Skin of body (tissue), 2 donors: ENCODE results near the gene SLC39A1. TPM values are rescaled to one million over a fixed set of nuclear protein-coding genes. Genes with fewer than 3 reads are reported as not detected.

Experiments used
- DNase-seq: peaks from one replicate; lab custom pipeline; 2025; lab: John Stamatoyannopoulos, UW
- total RNA-seq: library from RNA; depleted of rRNA; stranded (reverse); fragments of >200 nt; gene quantifications from one replicate; pipeline ENCODE4 v1.2.3, GENCODE V29; 2014

Gene SLC39A1
- total RNA-seq, 1 donor from 2014 or later: 38.8 TPM

DNA sequence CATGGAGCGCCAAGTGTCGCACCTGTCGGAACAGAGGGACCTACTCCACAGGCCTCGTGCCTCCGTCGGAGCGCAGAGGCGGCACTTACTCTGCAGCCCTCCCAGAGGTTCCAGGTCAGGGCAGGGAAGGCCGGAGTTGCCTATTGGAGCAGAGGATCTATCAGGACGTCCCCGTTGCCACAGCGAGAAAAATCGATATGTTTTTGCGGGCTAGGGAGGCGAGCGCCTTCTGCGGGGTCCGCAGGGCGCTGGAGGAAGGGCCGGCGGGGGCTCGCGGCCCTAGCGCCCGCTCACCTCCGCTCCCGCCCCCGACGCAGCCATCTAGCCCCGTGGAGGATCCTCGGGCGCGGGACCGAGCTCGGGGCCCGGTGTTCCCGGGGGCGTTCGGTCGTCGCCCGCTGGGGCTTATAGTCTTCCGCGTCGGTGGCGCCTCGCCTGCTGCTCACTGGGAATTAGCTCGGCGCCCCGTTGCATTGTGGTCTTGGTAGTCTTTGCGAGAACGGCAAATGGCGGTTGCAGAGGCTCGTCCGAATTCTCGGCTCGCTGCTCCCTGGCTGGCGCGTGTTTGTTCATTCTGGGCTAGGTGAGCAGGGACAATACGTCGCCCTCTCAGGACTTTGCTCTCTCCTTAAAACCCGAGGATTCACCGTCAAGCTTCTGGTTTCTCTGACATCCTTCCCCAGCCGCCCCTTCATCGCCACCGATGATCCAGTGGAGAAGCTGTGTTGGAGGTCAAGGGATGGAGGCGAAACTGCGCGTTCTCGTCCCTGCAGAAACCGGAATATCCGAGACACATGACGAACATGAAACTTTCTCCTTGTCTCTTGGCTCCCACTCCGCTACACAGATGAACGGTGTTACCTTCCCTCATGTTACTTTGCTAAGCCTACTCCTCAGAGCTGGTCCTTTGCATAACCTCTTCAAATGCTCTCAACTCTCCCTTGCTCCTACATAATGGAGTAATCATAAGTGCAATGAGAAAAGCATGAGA, 14.2 kb upstream of the SLC39A1 start, which contains the start of gene JTB:
JTB (minus strand) TSS at position 425 of the 991 bp plus-strand sequence; CDS start at position 3, 422 bp downstream.
- DNase-seq: peak; percentile 88

DNA sequence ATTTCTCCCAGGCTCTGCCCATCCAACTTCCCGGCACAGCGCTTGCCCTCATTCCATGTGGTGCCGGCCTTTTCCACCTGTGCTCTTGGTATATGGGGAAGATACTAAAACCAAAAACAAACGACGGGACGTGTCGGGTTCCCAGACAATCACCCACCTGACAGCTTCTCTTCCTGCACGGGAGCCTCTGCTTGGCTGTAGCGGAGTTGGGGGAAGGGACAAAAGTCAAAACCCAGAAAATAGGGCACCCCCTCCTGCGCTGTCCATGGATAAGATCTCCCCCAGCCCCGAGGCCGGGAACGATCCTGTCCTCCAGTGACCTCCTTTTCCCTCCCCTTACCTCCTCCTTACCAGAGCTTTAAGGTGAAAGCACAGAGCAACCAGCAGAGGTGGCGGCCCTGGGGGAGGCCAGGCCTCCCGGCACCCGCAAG, 13.5 kb upstream of the SLC39A1 start:
- no peak for DNase-seq

DNA sequence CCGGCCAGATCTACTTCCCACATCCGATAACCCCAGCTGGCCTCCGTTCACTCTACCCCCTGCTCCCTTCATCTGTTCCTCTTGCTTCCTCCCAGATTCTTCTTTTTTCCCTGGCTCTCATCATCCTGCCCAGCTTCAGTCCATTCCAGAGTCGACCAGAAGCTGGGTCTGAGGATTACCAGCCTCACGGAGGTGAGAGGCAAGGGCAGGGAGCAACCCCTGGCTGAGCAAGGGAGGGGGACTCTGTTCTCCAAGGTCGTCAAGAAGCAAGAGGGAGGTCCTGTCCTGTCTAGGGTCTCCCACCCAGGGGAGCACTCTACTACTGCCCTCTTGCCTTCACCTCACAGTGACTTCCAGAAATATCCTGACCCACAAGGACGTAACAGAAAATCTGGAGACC, 10.2 kb upstream of the SLC39A1 start:
- DNase-seq: no peak

DNA sequence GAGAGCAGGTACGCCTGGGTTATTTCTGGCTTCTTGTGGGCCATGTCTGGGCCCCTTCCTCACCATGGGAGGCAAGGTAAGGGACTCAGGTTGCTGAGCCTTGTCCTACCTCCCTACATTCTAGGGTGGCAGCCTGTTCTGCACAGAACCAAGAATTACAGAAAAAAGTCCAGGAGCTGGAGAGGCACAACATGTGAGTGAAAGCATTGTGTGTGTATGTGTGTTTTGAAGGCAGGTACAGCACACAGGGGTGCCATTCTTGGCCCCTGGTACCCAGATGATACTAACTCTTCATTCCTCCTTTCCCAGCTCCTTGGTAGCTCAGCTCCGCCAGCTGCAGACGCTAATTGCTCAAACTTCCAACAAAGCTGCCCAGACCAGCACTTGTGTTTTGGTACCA, 9.7 kb upstream of the SLC39A1 start:
- DNase-seq: no peak

DNA sequence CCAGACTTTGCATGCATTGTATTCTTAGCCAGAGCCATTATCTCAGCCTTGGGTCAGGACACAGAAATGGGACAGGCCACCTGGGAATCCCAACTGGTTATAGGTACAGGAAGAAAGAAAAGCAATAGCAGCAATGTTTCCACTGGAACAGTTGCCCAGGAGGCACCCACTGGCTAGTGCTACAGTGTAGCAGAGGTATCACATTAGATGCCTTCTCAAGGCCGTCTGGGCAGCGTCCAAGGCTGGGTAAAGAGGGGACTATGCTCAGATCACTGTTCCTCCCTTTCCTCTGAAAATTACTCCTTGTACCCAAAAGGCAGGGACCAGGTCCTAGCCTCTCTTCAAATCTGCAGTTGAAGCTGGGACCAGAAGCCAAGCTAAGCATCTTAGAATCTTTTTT, 7.0 kb upstream of the SLC39A1 start:
- no peak for DNase-seq

DNA sequence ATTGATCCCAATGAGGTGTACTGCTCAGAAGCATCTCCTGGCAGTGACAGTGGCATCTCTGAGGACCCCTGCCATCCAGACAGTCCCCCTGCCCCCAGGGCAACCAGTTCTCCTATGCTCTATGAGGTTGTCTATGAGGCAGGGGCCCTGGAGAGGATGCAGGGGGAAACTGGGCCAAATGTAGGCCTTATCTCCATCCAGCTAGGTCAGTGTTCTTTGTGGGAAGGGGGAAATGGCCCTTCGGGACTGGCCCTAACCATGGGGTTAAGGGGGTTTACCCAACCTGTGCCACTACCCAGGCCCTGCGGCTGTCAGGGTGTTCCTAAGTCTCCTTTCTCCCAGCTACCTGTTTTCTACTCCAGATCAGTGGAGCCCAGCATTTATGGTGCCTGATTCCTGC, 5.6 kb upstream of the SLC39A1 start:
- DNase-seq: no peak

DNA sequence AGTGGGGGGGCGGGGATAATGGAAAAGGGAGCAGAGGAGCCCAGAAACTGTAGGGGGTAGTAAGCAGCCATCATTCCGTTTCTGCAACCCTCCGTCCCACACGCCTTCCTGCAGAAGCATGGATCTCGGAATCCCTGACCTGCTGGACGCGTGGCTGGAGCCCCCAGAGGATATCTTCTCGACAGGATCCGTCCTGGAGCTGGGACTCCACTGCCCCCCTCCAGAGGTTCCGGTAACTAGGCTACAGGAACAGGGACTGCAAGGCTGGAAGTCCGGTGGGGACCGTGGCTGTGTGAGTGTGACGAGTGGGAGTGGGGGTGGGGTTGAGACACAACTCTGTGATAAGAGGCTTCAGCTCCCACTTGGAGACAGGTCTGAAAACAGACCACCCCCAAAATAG, 5.1 kb upstream of the SLC39A1 start:
- no peak for DNase-seq

DNA sequence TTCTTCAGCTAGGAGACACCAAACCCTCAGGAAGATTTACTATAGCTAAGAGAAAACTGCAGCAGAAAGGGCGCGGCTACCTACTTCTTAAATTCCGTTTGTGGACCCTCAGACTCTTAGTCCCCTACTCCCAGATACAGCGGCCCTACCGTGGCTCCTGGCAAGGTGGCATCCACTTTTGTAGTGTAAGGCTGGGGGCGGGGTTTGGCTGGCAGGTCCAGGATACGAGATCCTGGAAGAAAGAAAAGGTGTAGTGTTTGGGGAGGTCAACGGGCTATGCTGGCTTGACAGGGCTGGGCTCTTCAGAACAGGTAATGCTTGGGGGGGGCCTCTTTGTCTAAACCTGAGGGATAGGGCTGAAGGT, 4.6 kb upstream of the SLC39A1 start:
- no peak for DNase-seq

DNA sequence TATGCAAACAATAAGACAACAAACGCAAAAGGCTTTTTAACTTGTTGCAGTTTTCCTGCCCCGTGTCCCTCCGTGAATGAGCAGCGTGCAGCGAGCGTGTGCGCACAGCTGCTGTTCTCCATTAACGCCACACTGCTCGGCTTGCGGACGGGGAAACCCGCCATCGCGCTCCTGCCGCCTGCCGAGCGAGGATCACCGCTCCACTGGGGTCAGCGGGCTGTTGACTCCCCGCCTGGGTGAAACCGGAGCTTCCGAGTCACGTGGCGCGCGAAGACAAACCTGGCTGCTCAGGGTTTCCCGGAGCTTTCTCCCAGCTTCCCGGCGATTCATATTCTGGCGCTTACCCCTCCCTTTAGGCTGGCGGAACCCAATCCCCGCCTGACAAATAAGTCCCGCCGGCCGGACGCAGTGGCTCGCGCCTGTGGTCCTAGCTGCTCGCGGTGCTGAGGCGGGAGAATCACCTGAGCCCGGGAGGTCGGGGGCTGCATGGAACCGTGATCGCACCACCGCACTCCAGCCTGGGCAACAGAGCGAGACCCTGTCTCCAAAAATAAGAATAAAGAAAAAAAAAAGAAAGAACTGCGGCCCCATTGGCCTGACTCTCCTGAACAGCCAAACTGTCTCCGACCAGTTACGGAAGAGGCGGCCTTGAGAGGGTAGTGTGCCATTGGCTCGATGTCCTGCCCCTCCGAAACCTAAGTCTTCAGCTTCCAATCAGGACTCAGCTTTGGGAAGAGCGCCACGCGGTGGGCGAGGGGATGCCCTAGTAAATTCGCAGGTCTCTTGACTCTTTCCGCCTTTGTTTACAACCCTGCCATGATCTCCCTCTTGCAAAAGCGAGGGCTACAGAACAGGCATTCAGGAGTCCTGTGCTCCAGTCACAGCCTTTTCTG, 4.0 kb upstream of the SLC39A1 start, which contains the start of gene CREB3L4:
CREB3L4 (plus strand) TSS at position 796 of the 893 bp plus-strand sequence. CDS start 624 bp downstream, outside the sequence.
- peak; percentile 98 for DNase-seq

DNA sequence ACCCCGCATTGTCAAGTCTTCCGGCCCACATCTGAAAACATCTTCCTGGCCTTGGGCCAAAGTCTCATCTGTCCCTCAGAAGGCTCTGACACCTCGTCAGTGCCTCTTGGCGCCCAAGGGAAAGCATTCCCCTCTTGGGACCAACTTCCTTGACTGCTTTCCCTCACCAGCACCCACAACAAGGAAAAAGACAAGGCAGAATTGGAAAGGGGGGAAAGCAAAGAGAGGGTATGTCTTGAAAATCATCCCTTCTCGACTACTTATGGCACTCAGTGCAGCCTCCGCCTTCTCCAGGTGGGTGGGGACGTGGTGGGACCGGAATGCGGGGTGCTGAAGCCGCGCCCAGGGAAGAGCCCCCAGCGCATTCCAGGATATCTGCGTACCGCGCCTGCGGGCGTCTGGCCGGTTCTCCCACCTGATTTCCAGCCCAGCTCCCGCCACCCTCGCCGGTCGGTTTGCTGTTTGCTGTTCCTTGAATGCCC, 554 bp upstream of the SLC39A1 start:
- DNase-seq: peak; percentile 57

DNA sequence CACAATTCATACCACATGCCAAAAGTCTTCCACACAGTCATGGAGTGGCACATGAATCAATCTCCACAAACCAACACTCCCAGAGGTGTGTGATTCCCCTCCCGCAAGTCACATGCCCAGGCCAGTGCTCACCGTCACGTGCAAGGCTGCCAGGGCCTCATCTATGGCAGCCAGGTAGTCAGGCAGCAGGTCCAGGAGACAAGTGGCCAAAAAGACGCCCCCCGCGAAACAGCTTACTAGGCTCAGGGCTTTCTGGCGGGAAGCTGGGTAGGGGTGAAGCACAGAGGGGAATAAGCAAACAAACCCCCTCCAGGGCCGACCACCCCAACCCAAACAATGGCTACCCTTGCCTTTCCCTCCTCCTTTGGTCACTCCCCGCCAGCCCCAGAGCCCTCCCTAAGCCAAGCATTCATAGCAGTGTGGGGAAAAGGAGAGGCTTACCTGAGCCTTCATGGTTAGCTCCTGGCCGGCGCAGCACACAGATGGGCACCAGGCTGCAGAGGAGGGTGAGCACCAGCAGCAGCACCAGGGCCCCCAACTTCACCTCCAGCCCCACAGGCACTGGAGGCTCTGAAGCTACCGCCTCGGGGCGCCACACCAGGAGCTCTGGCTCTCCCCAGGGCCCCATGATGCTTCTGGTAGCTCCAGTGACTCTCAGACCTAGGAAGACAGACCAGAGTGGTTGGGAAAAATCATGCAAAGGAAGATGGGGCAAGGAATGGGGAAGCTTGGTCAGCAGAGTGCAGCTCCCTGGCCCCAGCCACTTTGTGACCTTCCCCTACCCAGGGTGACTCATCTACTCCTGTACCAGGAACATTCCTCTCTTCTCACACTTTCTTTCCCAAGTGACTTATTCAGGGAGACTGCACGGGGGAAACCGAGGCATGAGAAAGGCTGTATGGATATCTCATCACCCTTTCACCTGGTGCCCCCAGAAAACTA, 978 bp downstream of the SLC39A1 start:
- no peak for DNase-seq

DNA sequence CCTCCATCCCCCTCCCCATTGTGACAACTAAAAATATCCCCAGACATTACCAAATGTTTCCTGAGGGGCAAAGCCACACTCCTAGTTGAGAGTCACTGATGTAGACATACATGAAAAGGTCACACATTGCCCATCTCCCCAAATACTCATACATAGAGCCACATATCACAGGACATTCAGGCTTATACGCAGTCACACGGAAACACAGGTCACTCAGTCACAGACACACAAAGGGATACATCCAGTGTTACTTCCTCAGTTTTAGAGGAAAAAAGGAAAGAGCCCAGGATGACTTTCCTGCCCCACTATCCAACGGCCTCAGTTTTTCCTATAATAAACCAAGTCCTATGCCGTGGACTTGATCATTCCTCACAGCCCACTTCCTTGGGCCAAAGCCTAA, 1.9 kb downstream of the SLC39A1 start:
- DNase-seq: no peak

DNA sequence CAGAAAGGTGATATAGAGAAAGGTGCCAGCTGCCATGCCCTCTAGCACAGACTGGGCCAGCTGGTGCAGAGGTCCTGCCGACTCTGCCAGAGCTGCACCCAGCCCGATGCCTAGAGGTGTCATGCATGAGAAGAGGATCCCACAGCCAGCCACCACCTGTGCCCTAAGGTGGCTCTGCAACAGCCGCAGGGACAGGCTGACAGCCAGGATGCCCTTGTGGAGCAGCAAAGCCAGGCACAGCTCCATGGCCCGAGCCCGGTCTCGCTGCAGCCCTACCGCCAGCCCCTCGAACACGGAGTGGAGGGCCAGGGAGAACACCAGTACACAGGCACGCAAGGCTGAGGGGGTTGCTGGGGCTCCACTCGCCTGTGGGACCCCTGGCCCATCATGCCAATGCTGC, 3.1 kb downstream of the SLC39A1 start:
- DNase-seq: no peak

DNA sequence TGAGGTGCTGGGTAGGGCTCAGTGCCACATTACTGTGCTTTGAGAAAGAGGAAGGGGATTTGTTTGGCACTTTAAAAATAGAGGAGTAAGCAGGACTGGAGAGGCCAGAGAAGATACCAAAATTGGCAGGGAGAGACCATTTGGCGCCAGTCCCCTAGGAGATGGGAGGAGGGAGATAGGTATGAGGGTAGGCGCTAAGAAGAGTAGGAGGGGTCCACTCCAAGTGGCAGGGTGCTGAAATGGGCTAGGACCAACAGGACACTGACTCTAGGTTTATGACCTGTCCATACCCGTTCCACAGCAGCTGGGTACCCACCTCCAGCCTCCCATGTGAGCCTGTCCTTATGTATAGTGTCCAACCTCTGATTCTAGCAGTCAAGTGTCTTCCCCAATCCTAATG, 3.9 kb downstream of the SLC39A1 start:
- DNase-seq: no peak

DNA sequence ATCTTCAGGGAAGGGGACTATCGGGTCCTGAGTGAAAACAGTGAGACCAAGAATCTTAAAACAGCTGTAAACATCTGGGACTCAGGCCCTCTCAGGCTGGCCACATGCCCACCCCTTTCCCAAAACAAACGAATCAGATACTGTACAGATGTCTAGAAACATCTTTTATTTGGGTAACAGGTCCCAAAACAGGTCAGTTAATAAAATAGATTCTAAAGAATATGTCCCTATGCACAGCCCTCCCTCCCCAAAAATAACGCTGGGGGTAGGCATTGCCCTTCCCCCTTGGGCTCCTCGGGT, 4.4 kb downstream of the SLC39A1 start:
- DNase-seq: no peak

DNA sequence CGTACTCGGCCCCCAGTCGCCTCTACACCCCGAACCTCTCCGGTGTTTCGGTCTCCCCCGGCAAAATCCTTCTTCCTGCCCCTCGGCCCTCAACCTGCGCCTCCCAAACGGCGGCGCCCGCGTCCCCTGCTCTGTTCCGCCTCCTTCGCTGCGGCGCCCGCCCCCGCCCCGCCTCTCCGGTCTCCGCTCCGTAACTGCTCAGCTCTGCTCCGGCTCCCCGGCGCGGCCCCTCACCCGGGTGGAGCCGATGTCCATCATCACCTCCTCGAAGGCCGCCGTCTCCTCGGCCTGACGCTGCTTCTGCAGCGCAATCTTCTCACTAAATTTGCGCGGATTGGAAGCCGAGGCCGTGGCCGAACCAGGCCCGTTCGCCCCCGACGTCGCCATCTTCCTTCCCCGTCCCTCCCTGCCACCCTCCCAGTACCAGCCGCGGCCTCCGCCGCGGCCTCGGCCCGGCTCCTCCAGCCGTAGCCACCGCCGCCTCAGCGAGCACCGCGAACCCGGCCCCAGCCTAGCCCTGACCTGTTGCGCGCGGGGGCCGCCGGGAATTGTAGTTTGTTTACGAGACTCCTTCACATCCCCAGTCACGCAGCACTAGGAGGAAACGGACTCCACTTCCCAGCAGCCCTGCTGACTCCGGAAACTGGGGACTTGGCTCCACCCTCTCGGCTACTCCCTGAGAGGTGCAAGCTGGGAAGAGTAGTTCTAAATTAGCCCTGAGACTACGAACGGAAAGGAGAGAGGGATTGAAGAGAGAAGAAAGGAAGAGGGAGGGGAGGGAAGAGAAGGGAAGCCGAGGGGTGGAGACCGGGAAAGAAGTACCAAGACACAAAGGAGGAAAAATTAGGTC, 5.0 kb downstream of the SLC39A1 start, which contains the start of gene CRTC2:
CRTC2 (minus strand) TSS at position 502 of the 850 bp plus-strand sequence; CDS start at position 387, 115 bp downstream.
- peak; percentile 98 for DNase-seq

DNA sequence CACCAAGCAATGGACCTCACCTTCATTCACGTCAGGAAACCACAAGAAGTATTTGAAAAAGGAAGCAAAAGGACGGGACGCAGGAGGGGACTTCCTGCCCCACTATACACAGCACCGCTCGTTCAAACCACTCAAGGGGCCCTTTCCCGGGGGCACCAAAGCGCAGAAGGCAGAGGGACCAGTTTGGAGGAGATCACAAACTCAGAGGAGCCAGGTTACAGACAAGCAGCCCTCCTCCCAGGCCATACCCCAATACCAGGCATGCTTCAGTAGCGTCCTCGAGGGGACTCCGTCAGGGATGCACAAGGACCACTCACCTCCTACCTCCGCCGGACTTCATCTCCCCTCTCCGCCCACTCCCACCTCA, 5.6 kb downstream of the SLC39A1 start:
- DNase-seq: no peak

DNA sequence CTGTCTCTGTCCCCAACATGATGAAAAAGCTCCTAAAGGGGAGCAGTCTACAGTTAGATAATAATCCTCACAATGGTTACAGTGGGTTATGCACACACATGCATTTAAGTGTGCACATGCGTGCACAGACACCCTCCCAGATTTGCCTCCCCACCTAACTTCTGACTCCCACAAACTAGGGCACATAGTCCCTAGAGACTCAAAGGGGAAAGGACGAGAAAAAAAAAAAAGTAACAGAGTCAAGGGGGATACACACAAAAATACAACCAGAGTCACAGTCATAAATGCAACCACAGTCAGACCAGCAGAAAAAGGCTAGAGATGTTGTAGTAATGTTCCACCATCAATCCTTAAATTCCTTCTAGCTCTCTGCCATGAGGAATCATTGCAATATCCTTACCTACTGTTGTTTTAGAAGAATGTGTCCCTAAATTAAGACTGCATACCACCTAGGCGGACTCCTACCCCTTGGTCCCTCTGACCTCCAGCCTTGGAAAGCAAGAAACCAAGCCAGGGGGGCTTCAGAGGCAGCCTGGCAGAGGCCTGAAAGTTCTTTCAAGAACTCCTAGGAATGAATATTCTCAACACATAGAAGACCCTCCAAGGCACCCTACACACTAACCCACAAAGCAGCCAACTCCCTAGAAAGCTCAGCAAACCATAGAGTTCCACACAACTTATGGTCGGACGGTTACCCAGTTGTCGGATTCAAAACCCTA, 6.2 kb downstream of the SLC39A1 start:
- no peak for DNase-seq

DNA sequence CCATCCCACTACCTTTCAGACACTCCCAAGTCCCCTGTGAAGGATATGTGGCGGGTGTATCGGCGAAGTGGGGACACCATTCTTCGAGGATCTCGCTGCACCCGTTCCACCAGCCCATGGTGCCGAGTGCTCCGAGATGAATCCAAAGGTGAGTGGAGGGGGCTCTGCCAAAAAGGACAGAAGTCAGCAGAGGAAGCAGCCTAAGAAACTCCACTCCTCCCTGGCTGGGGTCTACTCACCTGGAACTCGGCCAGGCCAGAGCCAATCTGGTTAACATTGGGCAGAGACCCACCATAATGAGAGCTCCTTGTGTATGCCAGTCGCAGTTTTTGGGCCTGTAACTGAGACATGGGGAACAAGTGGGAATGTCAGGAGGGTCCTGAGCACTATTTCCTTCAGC, 8.5 kb downstream of the SLC39A1 start:
- no peak for DNase-seq
